Panc1 (cell line): ENCODE data around the gene KRTAP2-1.
"Not testable (repeated sequence)": the region's sequence is repeated elsewhere in the genome, so short reads cannot be mapped to it uniquely, and the experiment has no call there.

Source experiments
- POLR2AphosphoS5 ChIP-seq: IDR thresholded peaks from 2 replicates; pipeline ENCODE4 v1.6.1; 2012; ENCODE audit warnings: mild to moderate bottlenecking, low read depth, low read length, moderate library complexity
- SIN3A ChIP-seq: IDR thresholded peaks from 2 replicates; pipeline ENCODE4 v1.6.1; 2012; ENCODE audit warnings: low read depth, mild to moderate bottlenecking, low read length, moderate library complexity, borderline replicate concordance; ENCODE audit not compliant: insufficient read depth
- TCF7L2 ChIP-seq: IDR thresholded peaks from 2 replicates; pipeline ENCODE4 v1.6.1; 2011; ENCODE audit warnings: mild to moderate bottlenecking, low read depth, low read length, inconsistent platforms
- TF ChIP-seq, protein P1 (sequence below): fragments of 450-650 bp; IDR thresholded peaks from 2 replicates; pipeline ENCODE4 v1.5.1; 2017; ENCODE audit warnings: mild to moderate bottlenecking
- TF ChIP-seq, protein P2 (sequence below), 2 experiments: IDR thresholded peaks; 2 replicates each; pipeline ENCODE4 v1.6.1; 2011 to 2012; ENCODE audit warnings: low read depth in 2 of 2, control low read depth in 1 of 2, low read length in 1 of 2, mild to moderate bottlenecking in 1 of 2, moderate library complexity in 1 of 2; ENCODE audit not compliant: insufficient read depth in 1 of 2

DNA sequence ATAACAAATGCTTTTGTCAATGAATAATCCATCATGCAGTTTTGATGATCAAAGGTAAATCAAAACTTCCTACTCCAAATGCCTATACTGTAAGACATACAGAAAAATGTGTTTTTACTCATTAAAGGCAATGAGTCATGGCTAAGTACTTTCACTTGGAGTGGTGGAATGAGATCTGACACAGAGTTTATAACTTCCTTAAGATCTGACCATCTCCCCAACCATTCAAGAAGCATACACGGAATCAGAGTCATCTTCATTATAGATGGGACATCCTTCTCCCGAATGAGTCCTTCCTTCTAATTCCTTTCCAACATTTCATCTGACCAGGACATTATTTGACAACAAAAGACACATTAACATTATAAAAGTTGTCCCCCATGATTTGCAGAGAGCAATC is 36.3 kb upstream of the KRTAP2-1 start:
- TF ChIP-seq, protein P1, sequence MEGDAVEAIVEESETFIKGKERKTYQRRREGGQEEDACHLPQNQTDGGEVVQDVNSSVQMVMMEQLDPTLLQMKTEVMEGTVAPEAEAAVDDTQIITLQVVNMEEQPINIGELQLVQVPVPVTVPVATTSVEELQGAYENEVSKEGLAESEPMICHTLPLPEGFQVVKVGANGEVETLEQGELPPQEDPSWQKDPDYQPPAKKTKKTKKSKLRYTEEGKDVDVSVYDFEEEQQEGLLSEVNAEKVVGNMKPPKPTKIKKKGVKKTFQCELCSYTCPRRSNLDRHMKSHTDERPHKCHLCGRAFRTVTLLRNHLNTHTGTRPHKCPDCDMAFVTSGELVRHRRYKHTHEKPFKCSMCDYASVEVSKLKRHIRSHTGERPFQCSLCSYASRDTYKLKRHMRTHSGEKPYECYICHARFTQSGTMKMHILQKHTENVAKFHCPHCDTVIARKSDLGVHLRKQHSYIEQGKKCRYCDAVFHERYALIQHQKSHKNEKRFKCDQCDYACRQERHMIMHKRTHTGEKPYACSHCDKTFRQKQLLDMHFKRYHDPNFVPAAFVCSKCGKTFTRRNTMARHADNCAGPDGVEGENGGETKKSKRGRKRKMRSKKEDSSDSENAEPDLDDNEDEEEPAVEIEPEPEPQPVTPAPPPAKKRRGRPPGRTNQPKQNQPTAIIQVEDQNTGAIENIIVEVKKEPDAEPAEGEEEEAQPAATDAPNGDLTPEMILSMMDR: not testable (repeated sequence)
- TF ChIP-seq POLR2AphosphoS5, SIN3A, TCF7L2: not testable (repeated sequence)
- TF ChIP-seq, protein P2, sequence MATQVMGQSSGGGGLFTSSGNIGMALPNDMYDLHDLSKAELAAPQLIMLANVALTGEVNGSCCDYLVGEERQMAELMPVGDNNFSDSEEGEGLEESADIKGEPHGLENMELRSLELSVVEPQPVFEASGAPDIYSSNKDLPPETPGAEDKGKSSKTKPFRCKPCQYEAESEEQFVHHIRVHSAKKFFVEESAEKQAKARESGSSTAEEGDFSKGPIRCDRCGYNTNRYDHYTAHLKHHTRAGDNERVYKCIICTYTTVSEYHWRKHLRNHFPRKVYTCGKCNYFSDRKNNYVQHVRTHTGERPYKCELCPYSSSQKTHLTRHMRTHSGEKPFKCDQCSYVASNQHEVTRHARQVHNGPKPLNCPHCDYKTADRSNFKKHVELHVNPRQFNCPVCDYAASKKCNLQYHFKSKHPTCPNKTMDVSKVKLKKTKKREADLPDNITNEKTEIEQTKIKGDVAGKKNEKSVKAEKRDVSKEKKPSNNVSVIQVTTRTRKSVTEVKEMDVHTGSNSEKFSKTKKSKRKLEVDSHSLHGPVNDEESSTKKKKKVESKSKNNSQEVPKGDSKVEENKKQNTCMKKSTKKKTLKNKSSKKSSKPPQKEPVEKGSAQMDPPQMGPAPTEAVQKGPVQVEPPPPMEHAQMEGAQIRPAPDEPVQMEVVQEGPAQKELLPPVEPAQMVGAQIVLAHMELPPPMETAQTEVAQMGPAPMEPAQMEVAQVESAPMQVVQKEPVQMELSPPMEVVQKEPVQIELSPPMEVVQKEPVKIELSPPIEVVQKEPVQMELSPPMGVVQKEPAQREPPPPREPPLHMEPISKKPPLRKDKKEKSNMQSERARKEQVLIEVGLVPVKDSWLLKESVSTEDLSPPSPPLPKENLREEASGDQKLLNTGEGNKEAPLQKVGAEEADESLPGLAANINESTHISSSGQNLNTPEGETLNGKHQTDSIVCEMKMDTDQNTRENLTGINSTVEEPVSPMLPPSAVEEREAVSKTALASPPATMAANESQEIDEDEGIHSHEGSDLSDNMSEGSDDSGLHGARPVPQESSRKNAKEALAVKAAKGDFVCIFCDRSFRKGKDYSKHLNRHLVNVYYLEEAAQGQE (IDR thresholded peaks at IDR 0.05; ENCODE audit: insufficient read depth in 1 of 2, low read depth in 2 of 2, low read length in 1 of 2): not testable (repeated sequence)
